Measurements from ENCODE around the gene GPR78. TPM values are rescaled to one million over a fixed set of nuclear protein-coding genes. Genes with fewer than 3 reads are reported as not detected.
A peak's percentile ranks its signal among the peaks of the same experiment; 100 is the strongest.

GPR78 gene
- total and polyA plus RNA-seq, 2 of the 8 experiments (the other 6 are each of a cell fraction or from before 2014, with no cell fraction given): 1.0 to 3.0 TPM

GRCh38 chr4:8582436-8582835 is 2.2 kb downstream of the GPR78 start:
- H2BK15ac ChIP-seq (ENCODE audit: low read length): 0 out of 2 replicates have a peak overlapping the region, but pooled peaks have one; percentile 81
- peaks cover 0 to 26% (median 17%) of the 10 kb centered on the region in 4 experiments; a peak in 6 of 7 replicates for H3K4me1 ChIP-seq (replicated peaks in 1 of 4; ENCODE audit: control insufficient read depth in 3 of 4, insufficient read depth in 4 of 4, low read length in 3 of 4)
- H3K56ac ChIP-seq (replicated peaks; ENCODE audit: insufficient read length, low read depth, low read length): no peak overlapping the region
- no peak overlapping the region for H3K14ac ChIP-seq (ENCODE audit: insufficient read length)
- no peak overlapping the region for H3K27ac ChIP-seq (ENCODE audit: low read depth, low read length)
- H3K36me3 ChIP-seq (ENCODE audit: control insufficient read depth in 2 of 4, insufficient read depth in 4 of 4, low read length in 3 of 4): no peaks in the 10 kb centered on the region
- H3K4ac ChIP-seq (replicated peaks; ENCODE audit: insufficient read length, low read depth, low read length): no peak overlapping the region
- no peak overlapping the region for H2BK5ac ChIP-seq (ENCODE audit: low read depth, low read length)
- H3K18ac ChIP-seq (ENCODE audit: extremely low read depth, low read length): no peak overlapping the region
- no peak overlapping the region for H3K9ac ChIP-seq (replicated peaks in 1 of 4; ENCODE audit: extremely low read depth in 1 of 4, low read depth in 3 of 4, low read length in 3 of 4)
- no peak overlapping the region for H3K4me3 ChIP-seq (ENCODE audit: extremely low read depth in 1 of 4, insufficient read depth in 2 of 4, low read depth in 3 of 4, low read length in 4 of 4)
- DNase-seq (ENCODE audit: low read depth in 1 of 2, low spot score in 2 of 2) (no peak), FAIRE-seq (no peak)
- H4K8ac ChIP-seq (ENCODE audit: extremely low read depth, insufficient read depth, low read length): no peak overlapping the region
- no peaks in the 10 kb centered on the region for H3K79me1 ChIP-seq (ENCODE audit: low read depth, low read length)
- CTCF ChIA-PET (ENCODE audit: partially characterized antibody): interaction anchor here (0.6 to 8.8 kb wide), 6 partner anchors 10 to 150 kb away, joined by 3 to 66 read pairs (median 4); partner anchors contain the start of gene CPZ
- peaks cover 1 to 6% of the 10 kb centered on the region in 2 experiments for H4K20me1 ChIP-seq (replicated peaks in 1 of 2; ENCODE audit: control insufficient read depth in 1 of 2, insufficient read depth in 2 of 2, low read length in 2 of 2)
- H3K79me2 ChIP-seq (ENCODE audit: control insufficient read depth in 1 of 2, insufficient read depth in 2 of 2, low read length in 2 of 2): no peaks in the 10 kb centered on the region
- no peak overlapping the region for H2AK5ac ChIP-seq (ENCODE audit: low read depth, low read length)
- H3K9me3 ChIP-seq (ENCODE audit: insufficient read depth in 2 of 2, low read depth in 1 of 2, low read length in 1 of 2): no peaks in the 10 kb centered on the region
- no peak overlapping the region for H2BK120ac ChIP-seq (replicated peaks; ENCODE audit: low read depth, low read length)
- no peak for TF ChIP-seq PHF8 (conservative IDR thresholded peaks at IDR 0.05; ENCODE audit: low read depth, low read length)
- TF ChIP-seq RXRA (IDR thresholded peaks at IDR 0.05; ENCODE audit: insufficient read depth, low read depth, low read length): no peak
- no peak for TF ChIP-seq SRF (IDR thresholded peaks at IDR 0.05; ENCODE audit: low read depth, low read length)
- no peak for TF ChIP-seq TAF1 (IDR thresholded peaks at IDR 0.05; ENCODE audit: low read depth, low read length)
- TF ChIP-seq TBP (IDR thresholded peaks at IDR 0.05; ENCODE audit: low read depth, low read length): no peak
- no peak overlapping the region for H4K5ac ChIP-seq (ENCODE audit: insufficient read length, low read depth, low read length)
- POLR2A ChIA-PET (ENCODE audit: partially characterized antibody): no interaction called here
- no peak overlapping the region for H2BK12ac ChIP-seq (ENCODE audit: low read depth, low read length)
- H2AFZ ChIP-seq (ENCODE audit: low read length): no peak overlapping the region
- 91% methylated on average over 12 of the region's 12 CpGs; no CpG with 5 or more reads in 1 of the 2 experiments for WGBS, 2 experiments (ENCODE audit: extremely low coverage in 1 of 2, insufficient coverage in 1 of 2, insufficient read length in 1 of 2, insufficient replicate concordance in 2 of 2, low coverage in 1 of 2, low lambda C conversion rate in 2 of 2, missing lambda C conversion rate in 1 of 2)
- H3K4me2 ChIP-seq (ENCODE audit: insufficient read depth in 1 of 2, low read depth in 2 of 2, low read length in 2 of 2): no peak overlapping the region
- peaks cover 13% of the 10 kb centered on the region; the same call in 1 of the 2 replicates for H3K23me2 ChIP-seq (ENCODE audit: low read depth, low read length)
- no peak overlapping the region for H2BK20ac ChIP-seq (ENCODE audit: low read length)
- peaks cover 3 to 16% (median 15%) of the 10 kb centered on the region in 4 experiments for H3K27me3 ChIP-seq (replicated peaks in 1 of 4; ENCODE audit: control insufficient read depth in 3 of 4, extremely low read depth in 1 of 4, insufficient read depth in 3 of 4, low read length in 3 of 4)
- no peak overlapping the region for H3K23ac ChIP-seq (ENCODE audit: insufficient read length)
- no peak overlapping the region for H4K91ac ChIP-seq (replicated peaks; ENCODE audit: insufficient read length, low read length)

All from H1 (cell line).